Measurements from ENCODE around the gene FBXO3.

- TF ChIP-seq ELF1 (tag; IDR thresholded peaks at IDR 0.05) (no peak), PTBP1 (IDR thresholded peaks at IDR 0.05; ENCODE audit: low read depth, low read length) (no peak), EP300 (IDR thresholded peaks at IDR 0.05; ENCODE audit: low read length) (no peak), NFYB (IDR thresholded peaks at IDR 0.05; ENCODE audit: extremely low read depth, insufficient read length) (no peak), ZNF507 (tag; conservative IDR thresholded peaks at IDR 0.05) (no peak), FOXP1 (CRISPR knock-in tag; IDR thresholded peaks at IDR 0.05) (no peak), XRCC4 (IDR thresholded peaks at IDR 0.05; ENCODE audit: extremely low read depth, insufficient read depth, insufficient read length) (no peak), ELF4 (CRISPR knock-in tag; IDR thresholded peaks at IDR 0.05) (no peak), ZBTB26 (CRISPR knock-in tag; IDR thresholded peaks at IDR 0.05) (no peak), NFIC (IDR thresholded peaks at IDR 0.05) (no peak)
- TF ChIP-seq, protein P1, sequence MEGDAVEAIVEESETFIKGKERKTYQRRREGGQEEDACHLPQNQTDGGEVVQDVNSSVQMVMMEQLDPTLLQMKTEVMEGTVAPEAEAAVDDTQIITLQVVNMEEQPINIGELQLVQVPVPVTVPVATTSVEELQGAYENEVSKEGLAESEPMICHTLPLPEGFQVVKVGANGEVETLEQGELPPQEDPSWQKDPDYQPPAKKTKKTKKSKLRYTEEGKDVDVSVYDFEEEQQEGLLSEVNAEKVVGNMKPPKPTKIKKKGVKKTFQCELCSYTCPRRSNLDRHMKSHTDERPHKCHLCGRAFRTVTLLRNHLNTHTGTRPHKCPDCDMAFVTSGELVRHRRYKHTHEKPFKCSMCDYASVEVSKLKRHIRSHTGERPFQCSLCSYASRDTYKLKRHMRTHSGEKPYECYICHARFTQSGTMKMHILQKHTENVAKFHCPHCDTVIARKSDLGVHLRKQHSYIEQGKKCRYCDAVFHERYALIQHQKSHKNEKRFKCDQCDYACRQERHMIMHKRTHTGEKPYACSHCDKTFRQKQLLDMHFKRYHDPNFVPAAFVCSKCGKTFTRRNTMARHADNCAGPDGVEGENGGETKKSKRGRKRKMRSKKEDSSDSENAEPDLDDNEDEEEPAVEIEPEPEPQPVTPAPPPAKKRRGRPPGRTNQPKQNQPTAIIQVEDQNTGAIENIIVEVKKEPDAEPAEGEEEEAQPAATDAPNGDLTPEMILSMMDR (IDR thresholded peaks at IDR 0.05 in 2 of 3, conservative IDR thresholded peaks at IDR 0.05 in 1 of 3; ENCODE audit: insufficient read depth in 2 of 3, low read depth in 1 of 3, low read length in 3 of 3): no peak
- TF ChIP-seq, protein P2, sequence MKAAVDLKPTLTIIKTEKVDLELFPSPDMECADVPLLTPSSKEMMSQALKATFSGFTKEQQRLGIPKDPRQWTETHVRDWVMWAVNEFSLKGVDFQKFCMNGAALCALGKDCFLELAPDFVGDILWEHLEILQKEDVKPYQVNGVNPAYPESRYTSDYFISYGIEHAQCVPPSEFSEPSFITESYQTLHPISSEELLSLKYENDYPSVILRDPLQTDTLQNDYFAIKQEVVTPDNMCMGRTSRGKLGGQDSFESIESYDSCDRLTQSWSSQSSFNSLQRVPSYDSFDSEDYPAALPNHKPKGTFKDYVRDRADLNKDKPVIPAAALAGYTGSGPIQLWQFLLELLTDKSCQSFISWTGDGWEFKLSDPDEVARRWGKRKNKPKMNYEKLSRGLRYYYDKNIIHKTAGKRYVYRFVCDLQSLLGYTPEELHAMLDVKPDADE (conservative IDR thresholded peaks at IDR 0.05; ENCODE audit: control insufficient read depth, low read depth, low read length): no peak
- TF ChIP-seq, protein P3, sequence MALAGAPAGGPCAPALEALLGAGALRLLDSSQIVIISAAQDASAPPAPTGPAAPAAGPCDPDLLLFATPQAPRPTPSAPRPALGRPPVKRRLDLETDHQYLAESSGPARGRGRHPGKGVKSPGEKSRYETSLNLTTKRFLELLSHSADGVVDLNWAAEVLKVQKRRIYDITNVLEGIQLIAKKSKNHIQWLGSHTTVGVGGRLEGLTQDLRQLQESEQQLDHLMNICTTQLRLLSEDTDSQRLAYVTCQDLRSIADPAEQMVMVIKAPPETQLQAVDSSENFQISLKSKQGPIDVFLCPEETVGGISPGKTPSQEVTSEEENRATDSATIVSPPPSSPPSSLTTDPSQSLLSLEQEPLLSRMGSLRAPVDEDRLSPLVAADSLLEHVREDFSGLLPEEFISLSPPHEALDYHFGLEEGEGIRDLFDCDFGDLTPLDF (CRISPR knock-in tag; IDR thresholded peaks at IDR 0.05): no peak
Observed at GRCh38 chr11:33772300-33772699, 2.0 kb downstream of the FBXO3 start.
